HEK293 (cell line): ENCODE data around the gene ABCC9.

Experiments
- CTCF ChIA-PET: fragments of 350-600 bp; formaldehyde crosslinking; extraction: SDS; loops from one replicate; lab custom pipeline; 2021; ENCODE audit warnings: antibody characterized with exemption; lab: Yijun Ruan, JAX
- POLR2A ChIA-PET: fragments of 300-600 bp; formaldehyde crosslinking; extraction: SDS; loops from one replicate; lab custom pipeline; 2020; ENCODE audit warnings: antibody characterized with exemption, inconsistent platforms; lab: Yijun Ruan, JAX
- H3K27ac ChIP-seq: fragments of 200-500 bp; sonication (Bioruptor generic); 2 replicates; pipeline ENCODE4 v1.5.1; 2014; ENCODE audit warnings: low read depth, low read length, control low read depth, inconsistent platforms; ENCODE audit errors: extremely low read depth
- H3K36me3 ChIP-seq, 2 experiments: fragments of 200-500 bp in 1 of 2; sonication (Bioruptor generic) in 1 of 2; 1 replicate in 1 of 2; 2 replicates in 1 of 2; pipeline ENCODE4 v1.5.1; 2014 to 2017; ENCODE audit warnings: inconsistent platforms in 2 of 2, low read length in 2 of 2; ENCODE audit not compliant: control insufficient read depth in 2 of 2, insufficient read depth in 1 of 2
- H3K4me1 ChIP-seq: fragments of 200-500 bp; sonication (Bioruptor generic); 2 replicates; pipeline ENCODE4 v1.5.1; 2014; ENCODE audit warnings: mild to moderate bottlenecking, low read length, inconsistent platforms; ENCODE audit not compliant: control insufficient read depth, insufficient read depth
- H3K4me3 ChIP-seq: 2 replicates; pipeline ENCODE4 v1.5.1; 2011; ENCODE audit warnings: low read depth, mild to moderate bottlenecking, control low read depth, low read length, moderate library complexity
- H3K9me3 ChIP-seq: fragments of 200-500 bp; sonication (Bioruptor generic); 2 replicates; pipeline ENCODE4 v1.5.1; 2014; ENCODE audit warnings: low read depth, low read length, inconsistent platforms; ENCODE audit not compliant: control insufficient read depth, insufficient read depth
- BCL11B ChIP-seq: fragments of 450-650 bp; formaldehyde crosslinking; IDR thresholded peaks from 2 replicates; pipeline ENCODE4 v1.5.1; 2016; ENCODE audit warnings: low read depth, missing biosample characterization, missing genetic modification characterization
- GLI4 ChIP-seq: fragments of 450-650 bp; formaldehyde crosslinking; IDR thresholded peaks from 2 replicates; pipeline ENCODE4 v1.5.1; 2016; ENCODE audit warnings: missing biosample characterization, missing genetic modification characterization
- KLF8 ChIP-seq: fragments of 450-650 bp; formaldehyde crosslinking; IDR thresholded peaks from 2 replicates; pipeline ENCODE4 v1.5.1; 2016; ENCODE audit warnings: missing biosample characterization, missing genetic modification characterization
- MEIS1 ChIP-seq: sonication (generic); formaldehyde crosslinking; IDR thresholded peaks from 2 replicates; pipeline ENCODE4 v1.8.1; 2022; ENCODE audit warnings: missing genetic modification reagents, mild to moderate bottlenecking, borderline replicate concordance
- SP7 ChIP-seq: fragments of 450-650 bp; formaldehyde crosslinking; IDR thresholded peaks from 2 replicates; pipeline ENCODE4 v1.5.1; 2016; ENCODE audit warnings: missing biosample characterization, missing genetic modification characterization
- TSHZ1 ChIP-seq: fragments of 450-650 bp; formaldehyde crosslinking; IDR thresholded peaks from 2 replicates; pipeline ENCODE4 v1.5.1; 2016; ENCODE audit warnings: missing biosample characterization, missing genetic modification characterization, borderline replicate concordance
- YY1 ChIP-seq: fragments of 450-650 bp; formaldehyde crosslinking; IDR thresholded peaks from 2 replicates; pipeline ENCODE4 v1.5.1; 2018; ENCODE audit warnings: missing biosample characterization, missing genetic modification characterization
- ZNF112 ChIP-seq: fragments of 450-650 bp; formaldehyde crosslinking; IDR thresholded peaks from 2 replicates; pipeline ENCODE4 v1.5.0; 2017; ENCODE audit warnings: missing biosample characterization, missing genetic modification characterization
- ZNF155 ChIP-seq: fragments of 450-650 bp; formaldehyde crosslinking; IDR thresholded peaks from 2 replicates; pipeline ENCODE4 v1.5.1; 2016; ENCODE audit warnings: missing biosample characterization, missing genetic modification characterization
- ZNF184 ChIP-seq: fragments of 450-650 bp; IDR thresholded peaks from 2 replicates; pipeline ENCODE4 v1.5.1; 2018; ENCODE audit warnings: missing biosample characterization, mild to moderate bottlenecking, missing genetic modification characterization
- ZNF19 ChIP-seq: fragments of 450-650 bp; formaldehyde crosslinking; IDR thresholded peaks from 2 replicates; pipeline ENCODE4; 2016; ENCODE audit warnings: missing biosample characterization, missing genetic modification characterization, low read depth
- ZNF211 ChIP-seq: fragments of 450-650 bp; formaldehyde crosslinking; IDR thresholded peaks from 2 replicates; pipeline ENCODE4 v1.5.1; 2016; ENCODE audit warnings: low read depth, missing biosample characterization, missing genetic modification characterization
- ZNF221 ChIP-seq: fragments of 450-650 bp; formaldehyde crosslinking; IDR thresholded peaks from 2 replicates; pipeline ENCODE4 v1.5.1; 2017; ENCODE audit warnings: missing biosample characterization, missing genetic modification characterization, borderline replicate concordance
- ZNF292 ChIP-seq: fragments of 450-650 bp; formaldehyde crosslinking; IDR thresholded peaks from 2 replicates; pipeline ENCODE4 v1.5.1; 2016; ENCODE audit warnings: low read depth, missing biosample characterization, missing genetic modification characterization, borderline replicate concordance
- ZNF404 ChIP-seq: fragments of 450-650 bp; formaldehyde crosslinking; IDR thresholded peaks from 2 replicates; pipeline ENCODE4 v1.5.1; 2017; ENCODE audit warnings: missing biosample characterization, missing genetic modification characterization
- ZNF549 ChIP-seq: fragments of 450-650 bp; IDR thresholded peaks from 2 replicates; pipeline ENCODE4 v1.5.1; 2018; ENCODE audit warnings: missing biosample characterization, missing genetic modification characterization, mild to moderate bottlenecking, inconsistent platforms, moderate library complexity
- ZNF561 ChIP-seq: fragments of 450-650 bp; IDR thresholded peaks from 2 replicates; pipeline ENCODE4 v1.5.1; 2018; ENCODE audit warnings: missing biosample characterization, missing genetic modification characterization, borderline replicate concordance
- ZNF629 ChIP-seq: fragments of 450-650 bp; formaldehyde crosslinking; IDR thresholded peaks from 2 replicates; pipeline ENCODE4 v1.5.1; 2017; ENCODE audit warnings: missing biosample characterization, missing genetic modification characterization
- ZSCAN30 ChIP-seq: fragments of 450-650 bp; IDR thresholded peaks from 2 replicates; pipeline ENCODE4 v1.5.1; 2018; ENCODE audit warnings: missing biosample characterization, mild to moderate bottlenecking, missing genetic modification characterization, moderate library complexity
- TF ChIP-seq, protein P1 (sequence below): fragments of 450-650 bp; formaldehyde crosslinking; IDR thresholded peaks from 2 replicates; pipeline ENCODE4 v1.5.1; 2016; ENCODE audit warnings: missing biosample characterization, missing genetic modification characterization, low read depth
- TF ChIP-seq, protein P2 (sequence below): fragments of 450-650 bp; formaldehyde crosslinking; IDR thresholded peaks from 2 replicates; pipeline ENCODE4 v1.5.1; 2017; ENCODE audit warnings: missing biosample characterization, missing genetic modification characterization
- TF ChIP-seq, protein P3 (sequence below): fragments of 450-650 bp; formaldehyde crosslinking; IDR thresholded peaks from 2 replicates; pipeline ENCODE4 v1.5.1; 2016; ENCODE audit warnings: missing biosample characterization, missing genetic modification characterization

The ABCC9 gene

GRCh38 chr12:21894792-21895595 is 46.2 kb downstream of the ABCC9 start:
- Histone ChIP-seq H3K27ac (no peak overlapping the region), H3K9me3 (no peaks in the 10 kb centered on the region), H3K36me3 (no peaks in the 10 kb centered on the region), H3K4me1 (no peaks in the 10 kb centered on the region), H3K4me3 (no peak overlapping the region)
- no peak for TF ChIP-seq TSHZ1 (tag by site-specific recombination)
- TF ChIP-seq ZNF549, result no peak
- TF ChIP-seq, protein P1, sequence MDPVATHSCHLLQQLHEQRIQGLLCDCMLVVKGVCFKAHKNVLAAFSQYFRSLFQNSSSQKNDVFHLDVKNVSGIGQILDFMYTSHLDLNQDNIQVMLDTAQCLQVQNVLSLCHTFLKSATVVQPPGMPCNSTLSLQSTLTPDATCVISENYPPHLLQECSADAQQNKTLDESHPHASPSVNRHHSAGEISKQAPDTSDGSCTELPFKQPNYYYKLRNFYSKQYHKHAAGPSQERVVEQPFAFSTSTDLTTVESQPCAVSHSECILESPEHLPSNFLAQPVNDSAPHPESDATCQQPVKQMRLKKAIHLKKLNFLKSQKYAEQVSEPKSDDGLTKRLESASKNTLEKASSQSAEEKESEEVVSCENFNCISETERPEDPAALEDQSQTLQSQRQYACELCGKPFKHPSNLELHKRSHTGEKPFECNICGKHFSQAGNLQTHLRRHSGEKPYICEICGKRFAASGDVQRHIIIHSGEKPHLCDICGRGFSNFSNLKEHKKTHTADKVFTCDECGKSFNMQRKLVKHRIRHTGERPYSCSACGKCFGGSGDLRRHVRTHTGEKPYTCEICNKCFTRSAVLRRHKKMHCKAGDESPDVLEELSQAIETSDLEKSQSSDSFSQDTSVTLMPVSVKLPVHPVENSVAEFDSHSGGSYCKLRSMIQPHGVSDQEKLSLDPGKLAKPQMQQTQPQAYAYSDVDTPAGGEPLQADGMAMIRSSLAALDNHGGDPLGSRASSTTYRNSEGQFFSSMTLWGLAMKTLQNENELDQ (tag by site-specific recombination), result no peak
- TF ChIP-seq ZNF292 (tag by site-specific recombination), result no peak
- TF ChIP-seq, protein P2, sequence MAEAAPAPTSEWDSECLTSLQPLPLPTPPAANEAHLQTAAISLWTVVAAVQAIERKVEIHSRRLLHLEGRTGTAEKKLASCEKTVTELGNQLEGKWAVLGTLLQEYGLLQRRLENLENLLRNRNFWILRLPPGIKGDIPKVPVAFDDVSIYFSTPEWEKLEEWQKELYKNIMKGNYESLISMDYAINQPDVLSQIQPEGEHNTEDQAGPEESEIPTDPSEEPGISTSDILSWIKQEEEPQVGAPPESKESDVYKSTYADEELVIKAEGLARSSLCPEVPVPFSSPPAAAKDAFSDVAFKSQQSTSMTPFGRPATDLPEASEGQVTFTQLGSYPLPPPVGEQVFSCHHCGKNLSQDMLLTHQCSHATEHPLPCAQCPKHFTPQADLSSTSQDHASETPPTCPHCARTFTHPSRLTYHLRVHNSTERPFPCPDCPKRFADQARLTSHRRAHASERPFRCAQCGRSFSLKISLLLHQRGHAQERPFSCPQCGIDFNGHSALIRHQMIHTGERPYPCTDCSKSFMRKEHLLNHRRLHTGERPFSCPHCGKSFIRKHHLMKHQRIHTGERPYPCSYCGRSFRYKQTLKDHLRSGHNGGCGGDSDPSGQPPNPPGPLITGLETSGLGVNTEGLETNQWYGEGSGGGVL (tag by site-specific recombination), result no peak
- TF ChIP-seq ZNF211 (tag by site-specific recombination), result no peak
- TF ChIP-seq GLI4 (tag by site-specific recombination), result no peak
- ChIA-PET CTCF (no interaction called here), POLR2A (no interaction called here)

GRCh38 chr12:21893924-21894323 is 47.3 kb downstream of the ABCC9 start:
- CTCF ChIA-PET, result no interaction called here
- TF ChIP-seq, protein P3, sequence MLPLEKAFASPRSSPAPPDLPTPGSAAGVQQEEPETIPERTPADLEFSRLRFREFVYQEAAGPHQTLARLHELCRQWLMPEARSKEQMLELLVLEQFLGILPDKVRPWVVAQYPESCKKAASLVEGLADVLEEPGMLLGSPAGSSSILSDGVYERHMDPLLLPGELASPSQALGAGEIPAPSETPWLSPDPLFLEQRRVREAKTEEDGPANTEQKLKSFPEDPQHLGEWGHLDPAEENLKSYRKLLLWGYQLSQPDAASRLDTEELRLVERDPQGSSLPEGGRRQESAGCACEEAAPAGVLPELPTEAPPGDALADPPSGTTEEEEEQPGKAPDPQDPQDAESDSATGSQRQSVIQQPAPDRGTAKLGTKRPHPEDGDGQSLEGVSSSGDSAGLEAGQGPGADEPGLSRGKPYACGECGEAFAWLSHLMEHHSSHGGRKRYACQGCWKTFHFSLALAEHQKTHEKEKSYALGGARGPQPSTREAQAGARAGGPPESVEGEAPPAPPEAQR (tag by site-specific recombination), result no peak
- TF ChIP-seq BCL11B (tag by site-specific recombination), result no peak
- no peak for TF ChIP-seq ZNF404 (tag by site-specific recombination)
- no peak for TF ChIP-seq KLF8
- TF ChIP-seq YY1, result no peak
- TF ChIP-seq ZNF221 (tag by site-specific recombination), result no peak
- no peak for TF ChIP-seq MEIS1 (CRISPR knock-in tag)
- no peak for TF ChIP-seq ZNF184 (tag by site-specific recombination)
- no peak for TF ChIP-seq ZNF19
- no peak for TF ChIP-seq ZSCAN30
- no peak for TF ChIP-seq ZNF629
- no peak for TF ChIP-seq ZNF561 (tag by site-specific recombination)
- no peak for TF ChIP-seq ZNF155 (tag by site-specific recombination)
- TF ChIP-seq ZNF112 (tag by site-specific recombination), result no peak
- no peak for TF ChIP-seq SP7 (tag by site-specific recombination)
- Histone ChIP-seq H3K9me3 (no peaks in the 10 kb centered on the region), H3K4me1 (no peaks in the 10 kb centered on the region), H3K36me3 (no peaks in the 10 kb centered on the region), H3K4me3 (no peak overlapping the region), H3K27ac (no peak overlapping the region)
- POLR2A ChIA-PET, result no interaction called here
